WTC11 (cell line): ENCODE measurements around the gene TEKT2. TPM values are rescaled to one million over a fixed set of nuclear protein-coding genes. Genes with fewer than 3 reads are reported as not detected.

Experiments used
- AR ChIP-seq: fragments of 250-450 bp; sonication (Bioruptor Pico); IDR thresholded peaks from 2 replicates; pipeline ENCODE4 v1.9.0; 2021; ENCODE audit warnings: mild to moderate bottlenecking
- ATF1 ChIP-seq: sonication (generic); formaldehyde crosslinking; IDR thresholded peaks from 2 replicates; pipeline ENCODE4 v1.8.1; 2023; ENCODE audit warnings: mild to moderate bottlenecking, moderate library complexity, missing genetic modification reagents
- CDX4 ChIP-seq: fragments of 250-450 bp; sonication (Bioruptor Pico); IDR thresholded peaks from 2 replicates; pipeline ENCODE4 v1.9.0; 2021; ENCODE audit warnings: moderate library complexity, mild to moderate bottlenecking, inconsistent platforms, borderline replicate concordance
- CREM ChIP-seq: sonication (generic); formaldehyde crosslinking; IDR thresholded peaks from 2 replicates; pipeline ENCODE4 v1.8.1; 2022; ENCODE audit warnings: mild to moderate bottlenecking, missing genetic modification reagents, moderate library complexity
- E2F1 ChIP-seq: sonication (generic); formaldehyde crosslinking; IDR thresholded peaks from 2 replicates; pipeline ENCODE4 v1.8.0; 2022; ENCODE audit warnings: mild to moderate bottlenecking, missing genetic modification reagents
- ESRRA ChIP-seq: sonication (generic); formaldehyde crosslinking; IDR thresholded peaks from 2 replicates; pipeline ENCODE4 v1.8.1; 2022; ENCODE audit warnings: mild to moderate bottlenecking, missing genetic modification reagents, borderline replicate concordance
- GTF2I ChIP-seq: fragments of 250-450 bp; sonication (Bioruptor Pico); conservative IDR thresholded peaks from 2 replicates; pipeline ENCODE4 v1.4.0; 2021; ENCODE audit warnings: mild to moderate bottlenecking
- HMGXB4 ChIP-seq: sonication (generic); formaldehyde crosslinking; IDR thresholded peaks from 2 replicates; pipeline ENCODE4 v1.8.1; 2023; ENCODE audit warnings: mild to moderate bottlenecking, moderate library complexity, missing genetic modification reagents
- IRF2 ChIP-seq: sonication (generic); formaldehyde crosslinking; IDR thresholded peaks from 2 replicates; pipeline ENCODE4 v1.8.0; 2022; ENCODE audit warnings: low read depth, missing genetic modification reagents, borderline replicate concordance
- JUN ChIP-seq: sonication (generic); formaldehyde crosslinking; IDR thresholded peaks from 2 replicates; pipeline ENCODE4 v1.8.0; 2023; ENCODE audit warnings: mild to moderate bottlenecking, missing genetic modification reagents
- MXD4 ChIP-seq: fragments of 250-450 bp; sonication (Bioruptor Pico); IDR thresholded peaks from 2 replicates; pipeline ENCODE4 v1.8.0; 2021; ENCODE audit warnings: mild to moderate bottlenecking, moderate library complexity, borderline replicate concordance
- NFATC4 ChIP-seq: fragments of 250-450 bp; sonication (Bioruptor Pico); IDR thresholded peaks from 2 replicates; pipeline ENCODE4 v1.9.0; 2021; ENCODE audit warnings: mild to moderate bottlenecking
- NFE2L1 ChIP-seq: sonication (generic); formaldehyde crosslinking; IDR thresholded peaks from 2 replicates; pipeline ENCODE4 v1.8.1; 2023; ENCODE audit warnings: missing genetic modification reagents
- NFYB ChIP-seq: sonication (generic); formaldehyde crosslinking; conservative IDR thresholded peaks from 2 replicates; pipeline ENCODE4 v1.8.0; 2022; ENCODE audit warnings: low read depth, missing genetic modification reagents
- NR1H2 ChIP-seq: sonication (generic); formaldehyde crosslinking; IDR thresholded peaks from 2 replicates; pipeline ENCODE4 v1.9.0; 2021; ENCODE audit warnings: mild to moderate bottlenecking, moderate library complexity, missing genetic modification reagents
- NR2C2 ChIP-seq: sonication (generic); formaldehyde crosslinking; IDR thresholded peaks from 2 replicates; pipeline ENCODE4 v1.8.0; 2022; ENCODE audit warnings: mild to moderate bottlenecking, missing genetic modification reagents
- OVOL2 ChIP-seq: fragments of 250-450 bp; sonication (Bioruptor Pico); IDR thresholded peaks from 2 replicates; pipeline ENCODE4 v1.9.0; 2021; ENCODE audit warnings: mild to moderate bottlenecking, borderline replicate concordance
- PREB ChIP-seq: sonication (generic); formaldehyde crosslinking; IDR thresholded peaks from 2 replicates; pipeline ENCODE4 v1.8.1; 2022; ENCODE audit warnings: mild to moderate bottlenecking, missing genetic modification reagents, moderate library complexity, borderline replicate concordance
- PRRX2 ChIP-seq: fragments of 250-450 bp; sonication (Bioruptor Pico); IDR thresholded peaks from 2 replicates; pipeline ENCODE4 v1.8.0; 2021; ENCODE audit warnings: mild to moderate bottlenecking
- SMAD4 ChIP-seq: sonication (generic); formaldehyde crosslinking; IDR thresholded peaks from 2 replicates; pipeline ENCODE4 v1.8.0; 2022; ENCODE audit warnings: mild to moderate bottlenecking, missing genetic modification reagents
- ZBTB21 ChIP-seq: sonication (generic); formaldehyde crosslinking; IDR thresholded peaks from 2 replicates; pipeline ENCODE4 v1.8.1; 2023; ENCODE audit warnings: mild to moderate bottlenecking, missing genetic modification reagents, borderline replicate concordance
- ZBTB43 ChIP-seq: sonication (generic); formaldehyde crosslinking; IDR thresholded peaks from 2 replicates; pipeline ENCODE4 v1.8.1; 2023; ENCODE audit warnings: mild to moderate bottlenecking, missing genetic modification reagents
- ZNF121 ChIP-seq: sonication (generic); formaldehyde crosslinking; IDR thresholded peaks from 2 replicates; pipeline ENCODE4 v1.8.0; 2023; ENCODE audit warnings: missing genetic modification reagents
- ZNF232 ChIP-seq: sonication (generic); formaldehyde crosslinking; IDR thresholded peaks from 2 replicates; pipeline ENCODE4 v1.8.0; 2022; ENCODE audit warnings: mild to moderate bottlenecking, missing genetic modification reagents
- ZNF263 ChIP-seq: sonication (generic); formaldehyde crosslinking; IDR thresholded peaks from 2 replicates; pipeline ENCODE4 v1.8.1; 2022; ENCODE audit warnings: low read depth, mild to moderate bottlenecking, moderate library complexity, missing genetic modification reagents
- ZNF317 ChIP-seq: sonication (generic); formaldehyde crosslinking; IDR thresholded peaks from 2 replicates; pipeline ENCODE4 v1.8.1; 2023; ENCODE audit warnings: low read depth, mild to moderate bottlenecking, moderate library complexity, missing genetic modification reagents, borderline replicate concordance
- ZNF416 ChIP-seq: fragments of 250-450 bp; sonication (Bioruptor Pico); IDR thresholded peaks from 2 replicates; pipeline ENCODE4 v1.9.0; 2021; ENCODE audit warnings: mild to moderate bottlenecking, inconsistent platforms
- ZNF512 ChIP-seq: sonication (generic); formaldehyde crosslinking; IDR thresholded peaks from 2 replicates; pipeline ENCODE4 v1.8.1; 2022; ENCODE audit warnings: missing genetic modification reagents, borderline replicate concordance
- total RNA-seq: library from RNA; stranded (reverse); gene quantifications from 3 replicates; pipeline ENCODE4 v1.2.3, GENCODE V29; 2021

TEKT2 gene
- total RNA-seq, 1 experiment from 2014 or later, result 1.9 TPM

GRCh38 chr1:36088577-36089392 is 4.9 kb downstream of the TEKT2 start, which contains the start of gene ADPRS (continued):
- TF ChIP-seq ZBTB21 (CRISPR knock-in tag), result peak; percentile 94
- TF ChIP-seq AR, result no peak
- no peak for TF ChIP-seq SMAD4 (CRISPR knock-in tag)
- TF ChIP-seq NFATC4 (CRISPR knock-in tag), result no peak; the same call in 1 of the 2 replicates
- no peak; the same call in 1 of the 2 replicates for TF ChIP-seq ZNF121 (CRISPR knock-in tag)
- TF ChIP-seq ZNF416, result no peak
- no peak for TF ChIP-seq MXD4 (CRISPR knock-in tag)
- TF ChIP-seq ESRRA, result peak; percentile 86; the same call in 1 of the 2 replicates
- TF ChIP-seq HMGXB4 (CRISPR knock-in tag), result peak; percentile 98
- no peak for TF ChIP-seq IRF2
- TF ChIP-seq ZNF263 (CRISPR knock-in tag), result no peak
- peak; percentile 87 for TF ChIP-seq PREB (CRISPR knock-in tag)
- TF ChIP-seq ATF1 (CRISPR knock-in tag), result no peak
- peak; percentile 57; the same call in 1 of the 2 replicates for TF ChIP-seq JUN (CRISPR knock-in tag)
- TF ChIP-seq ZNF317, result no peak
- no peak for TF ChIP-seq GTF2I (CRISPR knock-in tag)
- no peak for TF ChIP-seq NR1H2 (CRISPR knock-in tag)
- TF ChIP-seq NR2C2 (CRISPR knock-in tag), result no peak
- no peak for TF ChIP-seq OVOL2
- TF ChIP-seq ZBTB43 (CRISPR knock-in tag), result peak; percentile 90
- 0 out of 2 replicates have a peak, but pooled peaks have one; percentile 31 for TF ChIP-seq ZNF512 (CRISPR knock-in tag)
- TF ChIP-seq NFYB (CRISPR knock-in tag), result no peak
- TF ChIP-seq E2F1 (CRISPR knock-in tag), result peak; percentile 65; the same call in 1 of the 2 replicates
- no peak for TF ChIP-seq CDX4
- TF ChIP-seq PRRX2 (CRISPR knock-in tag), result no peak; the same call in 1 of the 2 replicates
- TF ChIP-seq ZNF232 (CRISPR knock-in tag), result peak; percentile 82; the same call in 1 of the 2 replicates
- TF ChIP-seq CREM (CRISPR knock-in tag), result peak; percentile 95
- peak; percentile 85; the same call in 1 of the 2 replicates for TF ChIP-seq NFE2L1 (CRISPR knock-in tag)
